CD14-positive monocyte (primary cell): ENCODE measurements around the gene VGF. TPM values are rescaled to one million over a fixed set of nuclear protein-coding genes. Genes with fewer than 3 reads are reported as not detected.

Experiments used
- DNase-seq, 3 donors: peaks; one replicate each; pipeline ENCODE4 v3.0.0-alpha.2; 2011 to 2022
- H2AFZ ChIP-seq: 2 replicates; pipeline ENCODE4 v1.6.0; 2012; ENCODE audit warnings: mild to moderate bottlenecking, low read depth, low read length, inconsistent platforms; ENCODE audit not compliant: insufficient read depth, poor library complexity, severe bottlenecking
- H3K27ac ChIP-seq, 2 donors: 1 replicate in 1 of 2; 2 replicates in 1 of 2; pipeline ENCODE4 v1.5.1; 2012 to 2013; ENCODE audit warnings: low read length in 2 of 2, control low read depth in 1 of 2, inconsistent platforms in 1 of 2, low read depth in 1 of 2, mild to moderate bottlenecking in 1 of 2
- H3K27me3 ChIP-seq, 2 donors: one replicate each; pipeline versions ENCODE4 v1.6.0 to v1.6.1; 2011 to 2013; ENCODE audit warnings: low read length in 2 of 2; ENCODE audit not compliant: control insufficient read depth in 2 of 2, insufficient read depth in 2 of 2
- H3K36me3 ChIP-seq, 2 donors: replicated peaks in 1 of 2; 1 replicate in 1 of 2; 2 replicates in 1 of 2; pipeline versions ENCODE4 v1.5.1 to v1.6.1; 2012 to 2013; ENCODE audit warnings: low read length in 2 of 2, control low read depth in 1 of 2, inconsistent platforms in 1 of 2, mild to moderate bottlenecking in 1 of 2; ENCODE audit not compliant: insufficient read depth in 2 of 2, control insufficient read depth in 1 of 2
- H3K4me1 ChIP-seq, 2 donors: 1 replicate in 1 of 2; 2 replicates in 1 of 2; pipeline versions ENCODE4 v1.5.1 to v1.6.1; 2012 to 2013; ENCODE audit warnings: low read length in 2 of 2, control low read depth in 1 of 2, inconsistent platforms in 1 of 2, mild to moderate bottlenecking in 1 of 2, moderate library complexity in 1 of 2; ENCODE audit not compliant: insufficient read depth in 2 of 2, control insufficient read depth in 1 of 2
- H3K4me2 ChIP-seq: replicated peaks from 2 replicates; pipeline ENCODE3; 2012; ENCODE audit warnings: low read length, moderate library complexity, mild to moderate bottlenecking; ENCODE audit not compliant: poor library complexity, severe bottlenecking; ENCODE audit errors: extremely low read depth
- H3K4me3 ChIP-seq, 3 experiments: fragments of 200-600 bp in 1 of 3; sonication (generic) in 1 of 3; replicated peaks in 1 of 3; 1 replicate in 2 of 3; 2 replicates in 1 of 3; pipeline ENCODE4 v1.5.1; 2011 to 2013; ENCODE audit warnings: low read length in 3 of 3, mild to moderate bottlenecking in 3 of 3, control low read depth in 2 of 3, low read depth in 2 of 3, inconsistent platforms in 1 of 3, moderate library complexity in 1 of 3
- H3K79me2 ChIP-seq: 2 replicates; pipeline ENCODE4 v1.6.0; 2012; ENCODE audit warnings: mild to moderate bottlenecking, control low read depth, inconsistent platforms, low read length, moderate library complexity; ENCODE audit not compliant: insufficient read depth
- H3K9ac ChIP-seq: 2 replicates; pipeline ENCODE4 v1.6.0; 2017; ENCODE audit warnings: low read length, mild to moderate bottlenecking; ENCODE audit not compliant: insufficient read depth, poor library complexity, severe bottlenecking
- H3K9me3 ChIP-seq, 2 donors: replicated peaks in 1 of 2; 1 replicate in 1 of 2; 2 replicates in 1 of 2; pipeline versions ENCODE4 v1.5.1 to v1.6.1; 2012 to 2013; ENCODE audit warnings: low read length in 2 of 2, control low read depth in 1 of 2; ENCODE audit not compliant: control insufficient read depth in 1 of 2, insufficient read depth in 1 of 2
- H4K20me1 ChIP-seq: 2 replicates; pipeline ENCODE4 v1.6.0; 2012; ENCODE audit warnings: mild to moderate bottlenecking, low read length, control low read depth, moderate library complexity; ENCODE audit not compliant: insufficient read depth
- H3K27ac Mint-ChIP-seq, 7 donors: one replicate each; pipeline ENCODE4 v1.8.0; 2020; ENCODE audit warnings: mild to moderate bottlenecking in 7 of 7, mixed read lengths in 7 of 7, moderate library complexity in 6 of 7, inconsistent platforms in 2 of 7
- H3K27me3 Mint-ChIP-seq, 3 donors: one replicate each; pipeline ENCODE4 v1.8.0; 2021 to 2022; ENCODE audit warnings: low read depth in 3 of 3, mild to moderate bottlenecking in 3 of 3, mixed read lengths in 3 of 3, moderate library complexity in 3 of 3, inconsistent platforms in 1 of 3
- H3K36me3 Mint-ChIP-seq, 2 donors: one replicate each; pipeline ENCODE4 v1.8.0; 2020; ENCODE audit warnings: mixed read lengths in 2 of 2, inconsistent platforms in 1 of 2, mild to moderate bottlenecking in 1 of 2
- H3K4me1 Mint-ChIP-seq: one replicate; pipeline ENCODE4 v1.8.0; 2020; ENCODE audit warnings: mild to moderate bottlenecking, mixed read lengths
- H3K4me3 Mint-ChIP-seq, 2 donors: one replicate each; pipeline ENCODE4 v1.8.0; 2020; ENCODE audit warnings: mild to moderate bottlenecking in 2 of 2, mixed read lengths in 2 of 2, moderate library complexity in 1 of 2
- H3K9me3 Mint-ChIP-seq, 7 donors: one replicate each; pipeline ENCODE4 v1.8.0; 2020 to 2022; ENCODE audit warnings: mixed read lengths in 7 of 7, mild to moderate bottlenecking in 6 of 7, moderate library complexity in 6 of 7, inconsistent platforms in 2 of 7
- CTCF ChIP-seq: fragments of 200-600 bp; IDR thresholded peaks from one replicate; pipeline ENCODE4 v1.8.0; 2022; ENCODE audit warnings: antibody characterized with exemption, mild to moderate bottlenecking
- WGBS: methylation state at CpG from one replicate; pipeline ENCODE4 v1.1.5; 2013; ENCODE audit warnings: missing lambda C conversion rate; ENCODE audit not compliant: insufficient coverage; 5-methylcytosine and 5-hydroxymethylcytosine counted together
- intact Hi-C, 2 donors: fragments of 100-400 bp; cut with micrococcal nuclease; formaldehyde crosslinking; loops; one replicate each; pipeline versions ENCODE4 v1.15.0 to v1.15.1; 2023
- polyA plus RNA-seq, 3 donors: library from polyadenylated mRNA; depleted of rRNA in 1 of 3; unstranded in 2 of 3; stranded (reverse) in 1 of 3; fragments of 300-500 nt in 2 of 3; fragments of >200 nt in 1 of 3; fragmentation: Illumina TruSeq in 2 of 3; gene quantifications; 1 replicate in 2 of 3; 2 replicates in 1 of 3; pipeline ENCODE4 v1.2.3, GENCODE V29; 2012 to 2021

VGF gene
- polyA plus RNA-seq, 3 donors, result not detected

GRCh38 chr7:101129603-101130117, 35.7 kb downstream of the VGF start:
- Histone ChIP-seq H3K9ac (no peak overlapping the region), H3K9me3 (no peaks in the 10 kb centered on the region), H3K27me3 (peaks cover 4 to 26% of the 10 kb centered on the region in 2 donors), H4K20me1 (no peaks in the 10 kb centered on the region), H2AFZ (no peak overlapping the region), H3K79me2 (no peaks in the 10 kb centered on the region), H3K36me3 (no peaks in the 10 kb centered on the region), H3K27ac (no peak overlapping the region), H3K4me3 (no peak overlapping the region), H3K4me2 (no peak overlapping the region), H3K4me1 (peaks cover 26 to 30% of the 10 kb centered on the region in 2 donors)
- H3K4me3 Mint-ChIP-seq, result peak overlapping the region in 1 of 2 donors; percentile 52
- no peak for DNase-seq
- H3K36me3 Mint-ChIP-seq, result peaks cover 0 to 2% of the 10 kb centered on the region in 2 donors
- intact Hi-C loops, result no loop called here
- H3K4me1 Mint-ChIP-seq, result peaks cover 33% of the 10 kb centered on the region
- no peak for TF ChIP-seq CTCF
- no CpG with 5 or more reads among the region's 3 CpGs for WGBS
- H3K27me3 Mint-ChIP-seq, result peaks cover 31 to 67% (median 53%) of the 10 kb centered on the region in 3 donors
- no peak overlapping the region for H3K27ac Mint-ChIP-seq
- H3K9me3 Mint-ChIP-seq, result peaks cover 0 to 2% (median 0%) of the 10 kb centered on the region in 7 donors

GRCh38 chr7:101128040-101128834, 37.1 kb downstream of the VGF start:
- no peaks in the 10 kb centered on the region for H3K36me3 ChIP-seq
- H3K79me2 ChIP-seq, result no peaks in the 10 kb centered on the region
- no peak overlapping the region for H3K4me3 ChIP-seq
- Mint-ChIP-seq H3K4me1 (peaks cover 29% of the 10 kb centered on the region), H3K27me3 (peaks cover 31 to 68% (median 58%) of the 10 kb centered on the region in 3 donors), H3K4me3 (peak overlapping the region in 1 of 2 donors; percentile 11), H3K27ac (no peak overlapping the region), H3K9me3 (peaks cover 0 to 2% (median 0%) of the 10 kb centered on the region in 7 donors), H3K36me3 (peaks cover 0 to 2% of the 10 kb centered on the region in 2 donors)
- H3K27ac ChIP-seq, result no peak overlapping the region
- peaks cover 24 to 28% of the 10 kb centered on the region in 2 donors for H3K4me1 ChIP-seq
- H3K27me3 ChIP-seq, result peaks cover 4 to 26% of the 10 kb centered on the region in 2 donors
- H2AFZ ChIP-seq, result no peak overlapping the region
- H4K20me1 ChIP-seq, result no peaks in the 10 kb centered on the region
- no peak for TF ChIP-seq CTCF
- DNase-seq, result no peak
- H3K4me2 ChIP-seq, result no peak overlapping the region
- intact Hi-C loops, result no loop called here
- WGBS, result 84% methylated on average over 13 of the region's 14 CpGs
- H3K9ac ChIP-seq, result no peak overlapping the region
- no peaks in the 10 kb centered on the region for H3K9me3 ChIP-seq
